K562 (cell line): ENCODE data around the gene SLC9C2. TPM values are rescaled to one million over a fixed set of nuclear protein-coding genes. Genes with fewer than 3 reads are reported as not detected.

Experiments
- ATAC-seq: fragments of 200-7000 bp; cut with Tn5 transposase; 3 replicates; pipeline ENCODE4 v1.9.1; 2020; ENCODE audit warnings: moderate library complexity
- BruUV-seq: library from RNA; stranded (reverse); fragments of 400-500 nt; replicated peaks from 2 replicates; lab custom pipeline; 2021; lab: Mats Ljungman, UMichigan
- CTCF ChIA-PET: fragments of 300-600 bp; formaldehyde crosslinking; extraction: SDS; loops from one replicate; lab custom pipeline; 2021; ENCODE audit warnings: low intra/inter-chr PET ratio; lab: Yijun Ruan, JAX
- POLR2A ChIA-PET: fragments of 300-600, 350-650 bp; sonication (Branson Sonifier 250); formaldehyde crosslinking; extraction: SDS; loops from one replicate; lab custom pipeline; 2021; ENCODE audit warnings: antibody characterized with exemption, inconsistent platforms; lab: Yijun Ruan, JAX
- DNase-seq, 4 experiments: peaks; one replicate each; pipeline versions ENCODE4 v3.0.0 to v3.0.0-alpha.2; 2011 to 2018; ENCODE audit warnings: low spot score in 3 of 4, mixed read lengths in 3 of 4; ENCODE audit errors: extremely low read depth in 1 of 4
- FAIRE-seq: peaks from 2 replicates; lab custom pipeline; 2011; peaks lifted over from hg19 to GRCh38; lab: Jason Lieb, UNC
- H2AFZ ChIP-seq: 2 replicates; pipeline ENCODE4 v1.6.0; 2011; ENCODE audit warnings: low read depth, low read length, control low read depth, inconsistent platforms
- H3K27ac ChIP-seq: fragments of 200-600 bp; 3 replicates; pipeline ENCODE4 v1.8.0; 2011; ENCODE audit warnings: low read depth, mild to moderate bottlenecking, control low read depth, inconsistent platforms, low read length, moderate library complexity, mixed read lengths; ENCODE audit errors: extremely low read depth
- H3K27me3 ChIP-seq, 2 experiments: fragments of 300-600 bp in 1 of 2; 2 replicates in 1 of 2; 3 replicates in 1 of 2; pipeline versions ENCODE4 v1.6.0 to v1.8.0; 2011; ENCODE audit warnings: inconsistent platforms in 2 of 2, low read length in 2 of 2, mild to moderate bottlenecking in 1 of 2, mixed read lengths in 1 of 2, moderate library complexity in 1 of 2; ENCODE audit not compliant: control insufficient read depth in 2 of 2, insufficient read depth in 2 of 2
- H3K36me3 ChIP-seq: fragments of 300-600 bp; 3 replicates; pipeline ENCODE4 v1.8.0; 2011; ENCODE audit warnings: mild to moderate bottlenecking, low read length, inconsistent platforms; ENCODE audit not compliant: control insufficient read depth, insufficient read depth
- H3K4me1 ChIP-seq, 2 experiments: fragments of 200-600 bp in 1 of 2; replicated peaks in 1 of 2; 2 replicates in 1 of 2; 3 replicates in 1 of 2; pipeline versions ENCODE4 v1.5.1 to v1.8.0; 2011; ENCODE audit warnings: inconsistent platforms in 2 of 2, low read length in 2 of 2, mild to moderate bottlenecking in 1 of 2, mixed read lengths in 1 of 2, moderate library complexity in 1 of 2; ENCODE audit not compliant: control insufficient read depth in 2 of 2, insufficient read depth in 2 of 2
- H3K4me2 ChIP-seq: 2 replicates; pipeline ENCODE4 v1.6.1; 2011; ENCODE audit warnings: low read length, control low read depth, inconsistent platforms, mixed read lengths; ENCODE audit not compliant: insufficient read depth
- H3K4me3 ChIP-seq: fragments of 200-600 bp; sonication (generic), shearing (Covaris generic); 2 replicates; pipeline ENCODE4 v1.5.1; 2016; ENCODE audit warnings: control low read depth, inconsistent platforms
- H3K79me2 ChIP-seq: fragments of 200-600 bp; 3 replicates; pipeline ENCODE4 v1.8.0; 2011; ENCODE audit warnings: low read length, inconsistent platforms; ENCODE audit not compliant: control insufficient read depth, insufficient read depth
- H3K9ac ChIP-seq, 2 experiments: 2 replicates each; pipeline versions ENCODE4 v1.6.0 to v1.6.1; 2011; ENCODE audit warnings: low read depth in 2 of 2, low read length in 2 of 2, control low read depth in 1 of 2, inconsistent platforms in 1 of 2, mild to moderate bottlenecking in 1 of 2, mixed read lengths in 1 of 2; ENCODE audit not compliant: insufficient read depth in 1 of 2
- H3K9me1 ChIP-seq: one replicate; pipeline ENCODE4 v1.6.0; 2011; ENCODE audit warnings: inconsistent platforms, mild to moderate bottlenecking, low read length, moderate library complexity; ENCODE audit not compliant: control insufficient read depth, insufficient read depth
- H3K9me3 ChIP-seq: replicated peaks from 2 replicates; pipeline ENCODE4 v1.5.1; 2011; ENCODE audit warnings: low read depth, low read length, inconsistent platforms; ENCODE audit not compliant: control insufficient read depth, insufficient read depth
- H4K20me1 ChIP-seq: replicated peaks from 2 replicates; pipeline ENCODE4 v1.6.1; 2011; ENCODE audit warnings: low read length, inconsistent platforms, mixed read lengths; ENCODE audit not compliant: control insufficient read depth, insufficient read depth
- CREBBP ChIP-seq: IDR thresholded peaks from one replicate; pipeline ENCODE4 v1.6.1; 2012; ENCODE audit warnings: low read depth, mild to moderate bottlenecking, control low read depth, inconsistent platforms, low read length
- ELK3 ChIP-seq: fragments of 450-650 bp; formaldehyde crosslinking; IDR thresholded peaks from 2 replicates; pipeline ENCODE4 v1.4.0; 2020; ENCODE audit warnings: mild to moderate bottlenecking
- FOSL1 ChIP-seq: fragments of 200-800 bp; sonication (Bioruptor generic); conservative IDR thresholded peaks from 2 replicates; pipeline ENCODE4 v1.6.1; 2016; ENCODE audit warnings: missing genetic modification characterization, missing compliant biosample characterization
- FOXA3 ChIP-seq, 2 experiments: fragments of 450-650 bp in 1 of 2; sonication (generic) in 1 of 2; formaldehyde crosslinking; IDR thresholded peaks in 1 of 2; conservative IDR thresholded peaks in 1 of 2; 2 replicates each; pipeline versions ENCODE4 v1.4.0 to v1.8.0; 2020 to 2022; ENCODE audit warnings: mild to moderate bottlenecking in 2 of 2, missing genetic modification reagents in 1 of 2
- MLLT1 ChIP-seq, 2 experiments: fragments of 450-650 bp; IDR thresholded peaks; 2 replicates each; pipeline ENCODE4 v1.6.1; 2016
- NBN ChIP-seq: fragments of 450-650 bp; IDR thresholded peaks from 2 replicates; pipeline ENCODE4 v1.6.1; 2016; ENCODE audit warnings: low read depth, mild to moderate bottlenecking
- PHF20 ChIP-seq: fragments of 450-650 bp; IDR thresholded peaks from 2 replicates; pipeline ENCODE4 v1.6.1; 2018; ENCODE audit not compliant: partially characterized antibody
- TCF7 ChIP-seq: sonication (generic); IDR thresholded peaks from 2 replicates; pipeline ENCODE4 v1.6.1; 2016; ENCODE audit warnings: antibody characterized with exemption, borderline replicate concordance
- TFE3 ChIP-seq: fragments of 450-650 bp; formaldehyde crosslinking; IDR thresholded peaks from 2 replicates; pipeline ENCODE4 v1.4.0; 2020; ENCODE audit warnings: mild to moderate bottlenecking, mixed read lengths
- ZNF165 ChIP-seq: fragments of 250-450 bp; sonication (Bioruptor Pico); IDR thresholded peaks from 2 replicates; pipeline ENCODE4 v1.4.0; 2020; ENCODE audit warnings: borderline replicate concordance
- ZNF445 ChIP-seq: fragments of 250-450 bp; sonication (Bioruptor Pico); IDR thresholded peaks from 2 replicates; pipeline ENCODE4 v1.4.0; 2020; ENCODE audit warnings: low read depth, mild to moderate bottlenecking, moderate library complexity
- WGBS: fragments of 100-300 bp; shearing (Covaris generic); methylation state at CpG from one replicate; pipeline ENCODE4 v1.1.6; 2016; ENCODE audit warnings: low coverage, mixed read lengths; ENCODE audit not compliant: insufficient coverage; ENCODE audit errors: missing lambda C conversion rate; 5-methylcytosine and 5-hydroxymethylcytosine counted together
- in situ Hi-C: fragments of 300-500 bp; cut with MboI; formaldehyde crosslinking; loops from 4 replicates; pipeline ENCODE4 v1.15.0; 2018; ENCODE audit warnings: inconsistent platforms, mixed read lengths
- intact Hi-C: fragments of 100-400 bp; cut with micrococcal nuclease; formaldehyde crosslinking; loops from 2 replicates; pipeline ENCODE4 v1.14.2; 2022
- polyA plus RNA-seq, 8 experiments: library from polyadenylated mRNA; depleted of rRNA in 4 of 8; stranded (reverse) in 5 of 8; unstranded in 3 of 8; fragments of >200 nt; fragmentation: Nextera tagmentation in 2 of 8; fragmentation: Illumina TruSeq in 1 of 8; extraction: Ambion mirVana in 2 of 8; extraction: Trizol in 1 of 8; gene quantifications; 2 replicates each; pipeline versions ENCODE4 v1.2.1 to v1.2.3, GENCODE V29; 2011 to 2014; ENCODE audit warnings: inconsistent platforms in 1 of 8, missing spikeins in 1 of 8
- total RNA-seq, 7 experiments: library from RNA; depleted of rRNA in 6 of 7; stranded (reverse); fragments of >200 nt in 6 of 7; fragmentation: Illumina TruSeq in 2 of 7; extraction: Trizol in 2 of 7; gene quantifications; 2 replicates each; pipeline versions ENCODE4 v1.2.1 to v1.2.3, GENCODE V29; 2011 to 2021; ENCODE audit warnings: low replicate concordance in 1 of 7

Gene SLC9C2
- total and polyA plus RNA-seq, 9 of the 15 experiments (the other 6 are each of a cell fraction or from before 2014, with no cell fraction given) = 0.11 to 0.22 (median 0.15) TPM; not detected in 5

- H3K9me1 ChIP-seq = no peaks in the 10 kb centered on the region
- ChIA-PET POLR2A (interaction anchor here (1.2 kb wide), 1 partner anchor 59 kb away, joined by 4 read pairs; no protein-coding TSS in a partner anchor), CTCF (no interaction called here)
- H3K9ac ChIP-seq = no peak overlapping the region
- in situ Hi-C loops = no loop called here
- FAIRE-seq (no peak), ATAC-seq (no peak), DNase-seq (no peak)
- no peaks in the 10 kb centered on the region for H3K36me3 ChIP-seq
- BruUV-seq = no TSS peak
- TF ChIP-seq TCF7 = no peak
- 0 out of 2 replicates have a peak, but pooled peaks have one; percentile 3 for TF ChIP-seq FOSL1 (tag)
- 13% methylated on average over 3 of the region's 3 CpGs for WGBS
- H2AFZ ChIP-seq = no peak overlapping the region
- H3K9me3 ChIP-seq = no peaks in the 10 kb centered on the region
- H3K27ac ChIP-seq = no peak overlapping the region
- H3K27me3 ChIP-seq = peaks cover 5 to 12% of the 10 kb centered on the region in 2 experiments; a peak in 3 of 5 replicates
- intact Hi-C loops = no loop called here
- H3K4me1 ChIP-seq = no peaks in the 10 kb centered on the region
- H3K4me2 ChIP-seq = no peak overlapping the region
- H3K79me2 ChIP-seq = no peaks in the 10 kb centered on the region
- H3K4me3 ChIP-seq = no peak overlapping the region
- no peaks in the 10 kb centered on the region for H4K20me1 ChIP-seq
These were observed 22.2 kb downstream of the SLC9C2 start for GRCh38 chr1:173580658-173581057.

GRCh38 chr1:173580071-173580470 lies 22.8 kb downstream of the SLC9C2 start:
- H3K4me1 ChIP-seq = no peaks in the 10 kb centered on the region
- no TSS peak for BruUV-seq
- H4K20me1 ChIP-seq = no peaks in the 10 kb centered on the region
- WGBS = 2% methylated on average over 3 of the region's 3 CpGs
- H3K9me3 ChIP-seq = no peaks in the 10 kb centered on the region
- no peak overlapping the region for H3K27ac ChIP-seq
- H3K79me2 ChIP-seq = no peaks in the 10 kb centered on the region
- intact Hi-C loops = no loop called here
- ATAC-seq (peak; percentile 76), FAIRE-seq (no peak), DNase-seq (peak in 1 of 4 experiments; percentile 36)
- H3K4me3 ChIP-seq = no peak overlapping the region
- H3K9ac ChIP-seq = no peak overlapping the region
- CTCF ChIA-PET = no interaction called here
- in situ Hi-C loops = no loop called here
- peaks cover 5 to 12% of the 10 kb centered on the region in 2 experiments; a peak in 3 of 5 replicates for H3K27me3 ChIP-seq
- no peak overlapping the region for H2AFZ ChIP-seq
- POLR2A ChIA-PET = interaction anchor here (0.6 to 1.5 kb wide), 4 partner anchors 13 to 60 kb away, joined by 4 to 7 read pairs (median 4); no protein-coding TSS in a partner anchor
- no peak overlapping the region for H3K4me2 ChIP-seq
- no peaks in the 10 kb centered on the region for H3K36me3 ChIP-seq
- H3K9me1 ChIP-seq = no peaks in the 10 kb centered on the region
- peak; percentile 93 for TF ChIP-seq TFE3 (CRISPR knock-in tag)
- TF ChIP-seq CREBBP = no peak
- no peak for TF ChIP-seq MLLT1 (IDR thresholded peaks at IDR 0.05)
- no peak for TF ChIP-seq ZNF445 (CRISPR knock-in tag)
- no peak for TF ChIP-seq NBN
- TF ChIP-seq PHF20 = no peak
- no peak for TF ChIP-seq FOXA3 (CRISPR knock-in tag; conservative IDR thresholded peaks at IDR 0.05 in 1 of 2, IDR thresholded peaks at IDR 0.05 in 1 of 2)
- no peak for TF ChIP-seq ZNF165 (CRISPR knock-in tag)
- TF ChIP-seq ELK3 (CRISPR knock-in tag) = no peak
